Muscle of arm (tissue), 12 donors: ENCODE data around the gene NPFFR1. TPM values are rescaled to one million over a fixed set of nuclear protein-coding genes. Genes with fewer than 3 reads are reported as not detected.
"Not testable (repeated sequence)": the region's sequence is repeated elsewhere in the genome, so short reads cannot be mapped to it uniquely, and the experiment has no call there.

Experiments used
- DNase-seq: peaks from one replicate; pipeline ENCODE4 v3.0.0-alpha.2; 2013
- polyA plus RNA-seq, 12 donors: library from polyadenylated mRNA; unstranded; fragments of 120-200 nt; gene quantifications; one replicate each; pipeline ENCODE4 v1.2.1, GENCODE V29; 2013; ENCODE audit not compliant: insufficient read length in 12 of 12

NPFFR1 gene
- polyA plus RNA-seq, 12 donors, result 0.04 to 0.23 (median 0.05) TPM; not detected in 3

GRCh38 chr10:70223728-70224127 is 60.1 kb downstream of the NPFFR1 start:
- no peak for DNase-seq

GRCh38 chr10:70222811-70223447 is 60.9 kb downstream of the NPFFR1 start:
- not testable (repeated sequence) for DNase-seq

GRCh38 chr10:70222340-70222794 is 61.4 kb downstream of the NPFFR1 start:
- no peak for DNase-seq

GRCh38 chr10:70221030-70221429 is 62.8 kb downstream of the NPFFR1 start:
- no peak for DNase-seq

GRCh38 chr10:70212879-70213278 is 70.9 kb downstream of the NPFFR1 start:
- DNase-seq, result no peak

- no peak for DNase-seq
Measured at GRCh38 chr10:70212277-70212676, 71.5 kb downstream of the NPFFR1 start.

- no peak for DNase-seq
Measured at GRCh38 chr10:70206762-70207161, 77.0 kb downstream of the NPFFR1 start.

GRCh38 chr10:70201105-70201504 is 82.7 kb downstream of the NPFFR1 start:
- no peak for DNase-seq

- DNase-seq, result no peak
Measured at GRCh38 chr10:70198696-70199466, 84.9 kb downstream of the NPFFR1 start.

Other genes with a start within 250 kb of the NPFFR1 start
- gene MACROH2A2, start 231.2 kb downstream of the NPFFR1 start, polyA plus RNA-seq, result 10 to 100 TPM in 11 of 12 donors, not detected in 1; 13.6 to 36.2 (median 21.3) TPM
- gene AIFM2, start 151.2 kb downstream of the NPFFR1 start, polyA plus RNA-seq, result 1 to 10 TPM in 10 of 12 donors, not detected in 2; 1.7 to 3.5 (median 2.1) TPM
- gene TYSND1, start 137.3 kb downstream of the NPFFR1 start, polyA plus RNA-seq, result 1 to 10 TPM in 11 of 12 donors, not detected in 1; 3.4 to 9.0 (median 4.5) TPM
- 100 to 1,000 TPM in 10 of 12 donors, 10 to 100 TPM in 2; 91.8 to 435 (median 118) TPM for gene SAR1A, start 113.5 kb downstream of the NPFFR1 start, polyA plus RNA-seq
- 100 to 1,000 TPM in 2 of 12 donors, 10 to 100 TPM in 9, not detected in 1; 71.1 to 108 (median 85.4) TPM for gene PPA1, start 50.6 kb downstream of the NPFFR1 start, polyA plus RNA-seq
- 100 to 1,000 TPM in 1 of 12 donors, 10 to 100 TPM in 11; 17.7 to 148 (median 36.2) TPM for gene LRRC20, start 98.6 kb upstream of the NPFFR1 start, polyA plus RNA-seq
- gene EIF4EBP2, start 120.1 kb upstream of the NPFFR1 start, polyA plus RNA-seq, result 100 to 1,000 TPM in 1 of 12 donors, 10 to 100 TPM in 11; 55.8 to 114 (median 69.6) TPM
- gene NODAL, start 157.7 kb upstream of the NPFFR1 start, polyA plus RNA-seq, result under 1 TPM in 10 of 12 donors, not detected in 2; 0.16 to 0.78 (median 0.38) TPM
- 10 to 100 TPM in 11 of 12 donors, not detected in 1; 10.7 to 17.9 (median 13.8) TPM for gene PALD1, start 194.8 kb upstream of the NPFFR1 start, polyA plus RNA-seq